ENCODE results near the gene SMIM35.

Gene SMIM35

GRCh38 chr11:118108513-118108912, 21.8 kb upstream of the SMIM35 start:
- DNase-seq = no peak

GRCh38 chr11:118106789-118107335, 20.1 kb upstream of the SMIM35 start:
- no peak for DNase-seq

GRCh38 chr11:118105657-118106305, 19.0 kb upstream of the SMIM35 start:
- no peak for DNase-seq

DNA sequence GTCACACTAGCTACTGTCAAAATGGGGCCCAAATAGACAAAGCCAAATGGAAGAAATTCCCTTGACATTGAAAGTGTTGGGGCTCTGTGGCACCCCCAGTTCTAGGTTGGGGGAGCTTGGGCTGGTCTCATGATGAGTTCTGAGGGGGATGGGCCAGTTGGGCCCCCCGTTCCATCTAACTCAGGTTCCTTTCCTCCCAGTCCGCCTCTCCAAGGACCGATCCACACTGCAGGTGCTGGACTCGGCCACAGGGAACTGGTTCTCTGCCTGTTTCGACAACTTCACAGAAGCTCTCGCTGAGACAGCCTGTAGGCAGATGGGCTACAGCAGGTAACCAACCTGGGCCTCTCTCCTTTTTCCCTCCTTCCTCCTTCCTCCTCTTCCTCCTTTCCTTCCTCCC, 17.7 kb upstream of the SMIM35 start:
- DNase-seq = no peak

DNA sequence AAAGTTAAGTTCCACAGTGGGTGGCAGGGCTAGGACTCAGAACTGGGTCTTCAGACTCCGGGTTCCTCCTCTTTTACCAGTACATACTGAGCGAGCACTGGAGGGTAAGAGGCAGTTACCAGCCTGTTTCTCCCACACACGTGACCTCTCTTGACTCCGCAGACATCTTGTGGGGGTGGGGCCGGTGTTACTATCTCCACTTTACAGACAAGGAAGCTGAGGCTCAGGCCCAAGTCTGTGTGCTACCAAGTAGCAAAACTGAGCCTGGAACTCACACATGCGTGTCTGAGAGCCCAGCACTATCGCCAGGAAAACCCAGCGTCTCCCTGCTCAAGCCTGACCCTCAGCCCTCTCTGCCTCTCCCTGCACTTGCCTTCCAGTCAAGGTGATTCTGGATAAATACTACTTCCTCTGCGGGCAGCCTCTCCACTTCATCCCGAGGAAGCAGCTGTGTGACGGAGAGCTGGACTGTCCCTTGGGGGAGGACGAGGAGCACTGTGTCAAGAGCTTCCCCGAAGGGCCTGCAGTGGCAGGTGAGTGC, 16.0 kb upstream of the SMIM35 start:
- no peak for DNase-seq

DNA sequence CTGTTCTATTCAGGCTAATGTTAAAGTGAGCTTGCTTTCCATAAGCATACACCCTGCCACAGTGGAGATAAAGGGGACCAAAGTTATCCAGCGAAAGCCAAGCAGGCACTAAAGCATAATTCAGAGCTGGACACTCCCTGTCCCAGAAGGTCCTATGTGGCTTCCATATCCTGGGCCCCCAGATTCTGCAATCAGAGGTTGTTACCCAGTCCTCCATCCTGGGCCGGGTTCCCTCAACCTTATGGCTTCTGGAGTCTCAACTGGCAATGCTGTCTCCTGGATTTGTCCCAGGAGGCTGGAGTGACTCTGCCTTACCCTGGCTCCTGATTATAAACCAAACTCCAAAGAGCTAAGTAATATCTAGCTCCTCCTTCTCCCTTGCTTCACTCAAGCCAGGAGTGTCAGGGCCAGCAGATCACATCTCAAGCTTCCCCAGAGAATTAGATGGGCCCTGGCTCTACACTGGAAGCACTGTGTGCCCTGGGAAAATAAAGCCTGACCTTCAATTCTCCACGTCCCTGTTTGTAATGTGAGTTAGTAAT, 14.0 kb upstream of the SMIM35 start:
- DNase-seq = no peak

- DNase-seq = no peak
Measured at GRCh38 chr11:118099838-118100556, 13.2 kb upstream of the SMIM35 start.

DNA sequence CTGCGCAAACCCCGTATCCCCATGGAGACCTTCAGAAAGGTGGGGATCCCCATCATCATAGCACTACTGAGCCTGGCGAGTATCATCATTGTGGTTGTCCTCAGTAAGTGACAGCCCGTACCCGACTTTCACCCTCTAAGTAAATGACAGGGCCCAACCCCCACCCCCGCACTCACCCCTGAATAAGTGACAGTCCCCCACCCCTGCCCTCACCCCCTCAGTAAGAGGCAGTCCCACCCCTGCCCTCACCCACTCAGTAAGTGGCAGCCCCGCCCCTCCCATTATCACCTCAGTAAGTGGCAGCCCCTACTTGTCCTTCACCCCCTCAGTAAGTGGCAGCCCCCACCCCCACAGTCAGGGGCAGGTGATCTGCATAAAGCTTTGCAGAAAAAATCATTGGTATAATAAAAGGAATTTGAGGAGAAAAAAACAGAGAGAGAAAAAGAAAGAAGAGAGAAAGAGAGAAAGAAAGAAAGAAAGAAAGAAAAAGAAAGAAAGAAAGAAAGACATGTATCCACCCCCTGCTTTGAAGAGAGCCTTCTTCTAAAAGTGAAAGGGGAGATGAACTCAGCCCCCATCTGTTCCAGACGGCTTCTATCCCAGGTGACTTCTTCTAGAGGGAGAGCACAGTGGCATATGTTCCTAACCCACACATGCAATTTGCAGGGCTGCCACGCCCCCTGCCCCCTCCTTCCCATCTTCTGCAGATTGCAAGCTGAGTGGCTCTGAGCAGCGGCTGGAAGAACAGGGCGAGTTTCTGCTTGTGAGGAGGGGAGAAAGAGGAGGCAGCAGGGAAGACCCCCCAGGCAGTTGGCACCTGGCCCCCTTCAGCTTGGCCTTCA, 12.5 kb upstream of the SMIM35 start:
- no peak for DNase-seq

- DNase-seq = no peak
Measured at GRCh38 chr11:118095967-118096367, 9.2 kb upstream of the SMIM35 start.

DNA sequence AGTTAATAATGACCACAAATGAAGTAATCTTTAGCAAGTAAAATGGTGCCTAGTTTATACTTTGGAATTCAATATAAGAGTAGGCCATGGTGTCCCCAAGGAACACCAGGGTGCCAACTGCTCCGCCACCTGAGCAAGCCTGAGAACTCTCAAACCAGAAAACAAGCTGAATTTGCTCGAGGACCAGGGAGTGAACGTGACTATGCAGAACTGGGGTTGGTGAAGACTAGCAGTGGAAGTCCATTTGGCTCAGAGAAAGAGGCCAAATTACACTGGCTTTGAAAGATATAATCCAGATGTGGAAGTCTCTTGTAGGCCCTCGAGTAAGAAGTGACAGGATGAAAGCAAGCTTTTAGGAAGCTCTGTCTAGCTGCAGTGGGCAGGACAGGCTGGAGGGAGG, 8.7 kb upstream of the SMIM35 start:
- DNase-seq = no peak

DNA sequence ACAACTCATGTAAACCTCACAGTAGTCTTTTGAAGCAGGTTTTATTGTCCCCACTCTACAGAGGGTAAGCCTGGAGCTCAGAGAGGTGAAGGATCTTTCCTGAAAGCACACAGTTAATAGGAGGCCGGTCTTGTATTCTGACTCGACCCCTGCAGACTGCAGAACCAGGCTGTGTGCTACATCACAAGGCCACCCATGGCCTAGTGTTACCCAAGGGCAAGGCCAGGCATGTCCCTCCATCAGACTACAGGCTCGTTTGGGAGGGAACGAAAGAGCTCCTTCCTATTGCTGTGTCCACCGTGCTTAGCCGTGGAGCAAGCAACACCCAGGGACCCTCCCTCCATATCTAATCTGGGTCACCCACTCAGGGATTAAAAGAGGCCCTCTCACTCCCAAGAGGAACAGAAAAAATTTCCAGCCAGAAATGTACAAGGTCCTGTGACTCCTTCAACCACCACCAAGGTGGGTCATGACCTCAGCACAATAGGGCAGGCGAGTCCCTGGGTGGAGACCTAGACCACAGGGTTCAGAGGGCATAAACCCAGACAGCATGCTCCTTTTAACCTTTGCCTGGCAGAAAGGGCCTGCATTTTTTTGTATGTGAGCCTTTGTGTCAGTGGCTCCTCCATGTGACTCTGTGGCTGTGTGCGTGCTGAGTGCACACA, 6.3 kb upstream of the SMIM35 start:
- no peak for DNase-seq

DNA sequence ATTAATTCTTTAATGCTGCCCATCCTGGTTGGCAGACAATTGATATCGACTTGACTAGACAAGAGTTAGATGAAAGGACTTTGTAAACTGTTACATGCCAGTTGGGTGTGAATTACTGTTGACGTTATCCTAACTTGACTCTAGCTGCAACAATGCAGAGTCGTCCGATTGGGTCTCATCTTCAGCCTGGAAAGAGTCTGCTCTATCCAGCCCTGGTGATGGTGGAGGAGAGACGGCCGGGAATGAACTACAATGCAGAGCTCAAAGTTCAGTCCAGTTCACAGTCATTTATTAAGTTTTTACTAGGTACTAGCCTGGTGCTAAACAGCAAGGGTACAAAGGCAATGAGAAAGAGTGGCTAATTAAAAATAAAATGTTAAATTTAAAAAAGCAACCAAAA, 4.9 kb upstream of the SMIM35 start:
- DNase-seq = no peak

DNA sequence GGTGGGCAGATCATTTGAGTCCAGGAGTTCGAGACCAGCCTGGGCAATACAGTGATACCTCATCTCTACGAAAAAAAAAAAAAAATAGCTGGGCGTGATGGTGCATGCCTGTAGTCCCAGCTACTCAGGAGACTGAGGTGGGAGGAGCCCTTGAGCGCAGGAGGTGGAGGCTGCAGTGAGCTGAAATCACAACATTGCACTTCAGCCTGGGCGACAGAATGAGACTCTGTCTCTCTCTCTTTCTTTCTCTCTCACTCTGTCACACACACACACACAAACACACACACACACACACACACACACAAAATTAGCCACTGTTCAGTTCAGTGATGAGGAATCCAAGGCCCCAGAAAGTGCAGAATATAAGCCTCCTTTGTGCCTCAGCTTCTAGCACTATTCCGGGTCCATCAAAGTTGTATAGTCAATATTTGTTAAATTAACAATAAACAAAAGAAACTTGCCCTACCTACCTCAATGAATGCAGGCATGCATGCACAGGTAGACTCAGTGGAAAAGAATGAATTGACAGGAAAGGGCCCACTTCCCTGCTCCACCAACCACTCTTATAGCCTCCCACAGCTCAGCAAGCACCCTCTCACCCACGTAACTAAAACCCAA, 3.9 kb upstream of the SMIM35 start:
- no peak for DNase-seq

GRCh38 chr11:118088531-118088930, 1.8 kb upstream of the SMIM35 start:
- no peak for DNase-seq

- DNase-seq = no peak
Measured at GRCh38 chr11:118087931-118088330, 1.2 kb upstream of the SMIM35 start.

GRCh38 chr11:118084656-118085055, 2.1 kb downstream of the SMIM35 start:
- DNase-seq = no peak

DNA sequence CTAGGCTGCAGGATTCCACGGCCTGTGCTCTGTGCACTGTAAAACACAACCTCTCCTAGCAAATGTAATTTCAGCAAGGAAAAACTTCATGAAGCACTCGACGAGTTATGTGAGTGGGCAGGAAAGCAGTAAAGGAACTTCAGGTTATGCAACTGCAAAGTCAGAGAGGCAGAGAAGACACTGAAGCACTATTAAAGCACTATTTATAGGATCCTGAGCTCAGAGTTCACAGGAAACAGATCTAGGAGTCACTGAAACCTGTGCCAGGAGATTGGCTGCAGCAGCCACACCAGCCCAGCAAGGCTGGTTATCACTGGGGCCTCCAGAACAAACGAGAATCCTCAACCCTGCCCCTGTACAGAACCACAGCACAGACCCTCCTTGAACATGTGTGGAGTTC, 2.5 kb downstream of the SMIM35 start:
- no peak for DNase-seq

DNA sequence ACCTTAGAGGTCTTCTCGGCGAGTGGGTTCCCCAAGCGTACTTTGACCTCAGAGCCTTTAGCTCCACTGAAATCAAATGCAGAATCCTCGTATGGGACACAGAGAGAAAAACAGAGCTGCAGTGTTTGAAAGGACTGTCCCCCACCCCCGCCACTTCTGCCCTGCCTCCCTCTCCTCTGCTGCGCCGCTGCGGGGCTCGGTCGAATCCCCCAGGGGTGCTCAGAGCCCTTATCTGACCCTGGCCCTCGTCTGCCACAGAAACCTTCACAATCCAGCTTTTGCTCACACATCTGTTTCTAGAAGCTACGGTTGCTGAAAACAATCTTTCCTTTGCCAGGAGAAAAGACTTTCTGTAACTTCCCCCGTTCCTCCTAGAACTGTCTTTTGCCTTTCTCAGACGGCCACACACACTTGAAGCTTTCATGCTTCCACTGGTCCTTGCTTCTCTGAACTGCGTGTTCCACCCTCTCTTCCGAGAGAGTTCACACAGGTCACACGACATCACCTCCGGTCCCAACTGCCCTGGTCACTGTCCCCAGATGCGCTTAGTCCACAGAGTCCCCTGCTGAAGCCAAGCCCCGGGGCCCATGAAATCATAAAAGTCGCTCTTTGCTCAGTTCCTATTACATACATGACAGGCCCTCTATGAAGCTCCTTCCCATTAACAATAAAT, 3.7 kb downstream of the SMIM35 start:
- no peak for DNase-seq

DNA sequence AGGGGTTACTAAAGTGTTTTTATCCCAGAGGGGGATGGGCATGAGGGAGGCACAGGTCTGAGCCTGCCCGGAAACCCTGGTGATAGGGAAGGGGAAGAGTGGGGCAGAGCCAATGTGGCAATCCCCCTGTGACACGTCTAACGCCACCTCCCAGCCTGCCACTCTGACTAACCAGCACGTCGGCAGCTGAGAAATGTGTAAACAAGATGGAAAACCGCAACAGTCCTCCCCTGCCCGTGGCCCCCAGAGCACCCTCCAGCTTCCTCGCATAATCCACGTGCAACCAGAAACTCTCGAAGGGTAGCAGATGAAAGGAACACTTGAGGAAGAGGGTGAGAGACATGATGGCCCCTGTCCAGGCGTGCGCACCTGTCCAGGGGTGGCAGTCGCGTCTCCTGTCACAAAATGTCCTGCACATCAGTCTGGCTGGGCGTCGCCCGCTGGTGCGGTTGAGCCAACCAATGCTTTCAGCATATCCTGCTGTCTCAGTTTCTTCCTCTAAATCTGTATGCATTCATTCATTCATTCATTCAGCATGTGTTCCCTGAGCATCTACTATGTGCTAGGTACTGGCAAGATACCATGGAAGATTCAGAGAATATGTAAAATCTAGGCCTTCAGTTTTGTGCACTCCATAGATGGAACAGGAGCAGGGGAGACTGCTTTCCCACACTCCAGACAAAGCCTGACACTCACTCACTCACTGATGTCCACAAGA, 5.4 kb downstream of the SMIM35 start:
- DNase-seq = no peak

- DNase-seq = no peak
Measured at GRCh38 chr11:118080296-118080695, 6.5 kb downstream of the SMIM35 start.

- no peak for DNase-seq
Measured at GRCh38 chr11:118079491-118079890, 7.3 kb downstream of the SMIM35 start.

Measured in activated CD4-positive, alpha-beta T cell treated with anti-CD3 and anti-CD28 coated beads for 4 hours (primary cell).